Heart right ventricle (tissue), 16 donors: Measurements from ENCODE around the gene STMND1. TPM values are rescaled to one million over a fixed set of nuclear protein-coding genes. Genes with fewer than 3 reads are reported as not detected.
A peak's percentile ranks its signal among the peaks of the same experiment; 100 is the strongest.

Experiments used
- ATAC-seq, 8 donors: fragments of 200-7000 bp; cut with Tn5 transposase; one replicate each; pipeline ENCODE4 v1.9.1; 2020; ENCODE audit warnings: mild to moderate bottlenecking in 8 of 8, moderate library complexity in 8 of 8, moderate number of reproducible peaks in 1 of 8
- DNase-seq, 2 donors: peaks; one replicate each; pipeline ENCODE4 v3.0.0-alpha.2; 2020
- H3K27ac ChIP-seq, 10 donors: fragments of 200-600 bp; sonication (generic) in 2 of 10; one replicate each; pipeline versions ENCODE4 v1.5.0 to v1.8.0; 2020 to 2022; ENCODE audit warnings: mild to moderate bottlenecking in 3 of 10
- H3K27me3 ChIP-seq, 7 donors: fragments of 200-600 bp; one replicate each; pipeline ENCODE4 v1.8.0; 2021 to 2022; ENCODE audit warnings: mild to moderate bottlenecking in 2 of 7
- H3K36me3 ChIP-seq, 9 donors: fragments of 200-600 bp; sonication (generic) in 1 of 9; one replicate each; pipeline versions ENCODE4 v1.5.0 to v1.8.0; 2020 to 2022; ENCODE audit warnings: mild to moderate bottlenecking in 2 of 9
- H3K4me1 ChIP-seq, 9 donors: fragments of 200-600 bp; sonication (generic) in 1 of 9; one replicate each; pipeline versions ENCODE4 v1.5.0 to v1.8.0; 2020 to 2022; ENCODE audit warnings: mild to moderate bottlenecking in 4 of 9
- H3K4me3 ChIP-seq, 10 donors: fragments of 200-600 bp; sonication (generic) in 2 of 10; one replicate each; pipeline versions ENCODE4 v1.5.0 to v1.8.0; 2020 to 2022; ENCODE audit warnings: mild to moderate bottlenecking in 7 of 10, moderate library complexity in 2 of 10
- H3K9me3 ChIP-seq, 11 donors: fragments of 200-600 bp in 10 of 11; sonication (generic) in 2 of 11; one replicate each; pipeline versions ENCODE4 v1.5.0 to v1.8.0; 2013 to 2022; ENCODE audit warnings: mild to moderate bottlenecking in 2 of 11, control low read depth in 1 of 11, moderate library complexity in 1 of 11
- CTCF ChIP-seq, 9 donors: fragments of 200-600 bp; sonication (generic) in 2 of 9; IDR thresholded peaks; one replicate each; pipeline versions ENCODE4 v1.5.0 to v1.8.0; 2021 to 2022; ENCODE audit warnings: antibody characterized with exemption in 9 of 9, mild to moderate bottlenecking in 5 of 9, moderate library complexity in 1 of 9
- WGBS, 2 donors: extraction: QIAGEN DNeasy Blood & Tissue Kit; methylation state at CpG; one replicate each; pipeline ENCODE4 v1.1.7; 2013; ENCODE audit warnings: inconsistent platforms in 1 of 2; 5-methylcytosine and 5-hydroxymethylcytosine counted together
- intact Hi-C, 10 donors: fragments of 100-400 bp; cut with DNase I; formaldehyde crosslinking; loops; one replicate each; pipeline versions ENCODE4 v1.11.1 to v1.14.2; 2022
- polyA plus RNA-seq, 2 donors: library from polyadenylated mRNA; stranded (reverse); fragments of 200-250 nt; gene quantifications; one replicate each; pipeline ENCODE4 v1.2.3, GENCODE V29; 2013
- total RNA-seq, 10 donors: library from RNA; stranded (reverse); fragmentation: NEBNext Ultra II Directional in 3 of 10; extraction: Animal tissue kit (Norgen Biotek cat#: 25700) in 3 of 10; gene quantifications; one replicate each; pipeline versions ENCODE4 v1.2.1 to v1.2.4, GENCODE V29; 2021 to 2023
- donor health status: Arrhythmogenic right ventricular cardiomyopathy.
- donor health status: ischemic (EF 13 %, LVEDD 7.1; RV severe dilation, severe dysfunction).
- donor health status: healthy with polysubstance abuse.
- donor health status: DM: no; HTN: yes; CAD: no.
- donor health status: DM: no; HTN: no; CAD: no.
- donor health status: ischemic (EF 25% LVEDD 6.9; RV normal size, moderate dysfunction).
- donor health status: ischemic (EF 25% LVEDD 5.7; RV mildly dilated, moderate dysfunction).
- donor health status: healthy.
- donor health status: DM: yes; HTN: yes; CAD: no.
- donor health status: Ischemic cardiomyopathy.
- donor health status: ischemic (EF 35%, LVEDD 5.7; RV mildly dilated, moderate dysfunction).
- donor health status: nonischemic (EF 11% LVEDD 7.7; RV severe dilation, severe dysfunction).
- donor health status: DM: yes; HTN: yes; CAD: no.
- donor health status: PGD.
- donor health status: ischemic (EF 29% LVEDD 5.4; RV normal size, mild dysfunction).
- donor health status: nonischemic (EF 23%, LVEDD 6.1; RV moderate dilation, normal function).

The STMND1 gene
- total and polyA plus RNA-seq, 12 donors = not detected

DNA sequence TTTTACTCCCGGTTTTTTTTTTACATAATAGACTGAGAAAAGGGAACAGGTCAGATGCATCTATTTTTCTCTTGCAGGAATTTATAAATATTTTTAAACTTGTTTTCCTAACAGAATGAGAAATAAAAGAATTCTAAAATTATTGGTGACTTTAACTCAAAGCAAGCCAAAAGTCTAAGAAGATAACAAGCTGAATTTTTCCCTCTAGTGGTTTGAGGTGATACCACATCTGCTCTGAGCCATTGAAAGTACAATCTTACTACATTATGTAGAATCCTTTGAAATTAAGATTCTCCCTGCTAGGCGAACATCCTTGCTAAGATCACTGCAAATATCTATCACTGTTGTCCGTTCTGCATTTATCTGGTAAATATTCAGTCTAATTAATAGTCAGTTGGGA, 10.7 kb upstream of the STMND1 start:
- no peak for DNase-seq
- Histone ChIP-seq H3K4me3 (no peak overlapping the region), H3K4me1 (peaks cover 0 to 5% (median 0%) of the 10 kb centered on the region in 9 donors), H3K36me3 (no peaks in the 10 kb centered on the region), H3K9me3 (peaks cover 0 to 13% (median 0%) of the 10 kb centered on the region in 11 donors), H3K27me3 (peaks cover 0 to 9% (median 0%) of the 10 kb centered on the region in 7 donors), H3K27ac (no peak overlapping the region)
- WGBS, 2 donors = 79 to 88% methylated on average over 3 of the region's 3 CpGs
- no peak for ATAC-seq
- TF ChIP-seq CTCF (IDR thresholded peaks at IDR 0.05) = peak in 3 of 9 donors; percentile 8 to 20 (median 15)
- intact Hi-C loops = no loop called here

- intact Hi-C loops = no loop called here
- Histone ChIP-seq H3K27me3 (peaks cover 0 to 9% (median 0%) of the 10 kb centered on the region in 7 donors), H3K9me3 (peaks cover 0 to 13% (median 0%) of the 10 kb centered on the region in 11 donors), H3K4me1 (peaks cover 0 to 8% (median 0%) of the 10 kb centered on the region in 9 donors), H3K27ac (no peak overlapping the region), H3K36me3 (no peaks in the 10 kb centered on the region), H3K4me3 (no peak overlapping the region)
- TF ChIP-seq CTCF (IDR thresholded peaks at IDR 0.05) = peak in 2 of 9 donors; percentile 7 to 29
- ATAC-seq (no peak), DNase-seq (no peak)
- 51 to 57% methylated on average over 5 of the region's 5 CpGs for WGBS, 2 donors
These were observed 8.2 kb upstream of the STMND1 start for GRCh38 chr6:17093686-17094085.

GRCh38 chr6:17096096-17096495, 5.8 kb upstream of the STMND1 start:
- peaks cover 0 to 17% (median 4%) of the 10 kb centered on the region in 9 donors for H3K4me1 ChIP-seq
- DNase-seq (no peak), ATAC-seq (no peak)
- WGBS, 2 donors = 52 to 58% methylated on average over 6 of the region's 6 CpGs
- no peak overlapping the region for H3K27ac ChIP-seq
- no peaks in the 10 kb centered on the region for H3K9me3 ChIP-seq
- peaks cover 0 to 27% (median 0%) of the 10 kb centered on the region in 7 donors for H3K27me3 ChIP-seq
- intact Hi-C loops = no loop called here
- no peaks in the 10 kb centered on the region for H3K36me3 ChIP-seq
- no peak for TF ChIP-seq CTCF (IDR thresholded peaks at IDR 0.05)
- H3K4me3 ChIP-seq = no peak overlapping the region

- no peaks in the 10 kb centered on the region for H3K36me3 ChIP-seq
- no peak for TF ChIP-seq CTCF (IDR thresholded peaks at IDR 0.05)
- intact Hi-C loops = no loop called here
- DNase-seq = no peak
- no peaks in the 10 kb centered on the region for H3K9me3 ChIP-seq
- H3K4me3 ChIP-seq = no peak overlapping the region
- peaks cover 0 to 21% (median 10%) of the 10 kb centered on the region in 9 donors for H3K4me1 ChIP-seq
- H3K27me3 ChIP-seq = peaks cover 0 to 33% (median 0%) of the 10 kb centered on the region in 7 donors
- no peak overlapping the region for H3K27ac ChIP-seq
- 57% methylated on average over 1 of the region's 1 CpG for WGBS, 2 donors
- no peak for ATAC-seq
These were observed 5.2 kb upstream of the STMND1 start for GRCh38 chr6:17096652-17097051.
